Measurements from ENCODE around the gene MGAT4A.

The MGAT4A gene

GRCh38 chr2:98572676-98573075 is 158.3 kb downstream of the MGAT4A start:
- DNase-seq (ENCODE audit: low read depth): no peak

DNA sequence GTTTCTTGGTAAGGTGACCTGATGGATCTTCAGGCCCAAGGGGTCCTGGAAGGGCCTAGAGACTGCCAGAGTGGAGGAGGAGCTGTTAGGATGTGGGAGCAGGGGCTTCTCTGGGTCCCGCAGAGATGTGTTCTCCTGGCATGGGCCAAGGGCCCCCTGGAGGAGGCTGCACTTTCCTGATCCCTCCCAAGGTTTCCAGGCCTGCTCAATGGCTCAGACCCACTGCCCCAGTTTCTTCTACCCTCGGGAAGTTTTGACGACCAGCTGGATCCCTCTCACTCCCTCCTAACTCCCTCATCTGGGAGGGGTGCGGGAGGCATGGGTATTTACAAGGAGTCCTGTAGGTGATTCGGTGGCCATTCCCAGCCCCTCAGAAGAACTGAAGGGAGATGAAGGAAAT is 158.7 kb downstream of the MGAT4A start:
- no peak for DNase-seq (ENCODE audit: low read depth)

DNA sequence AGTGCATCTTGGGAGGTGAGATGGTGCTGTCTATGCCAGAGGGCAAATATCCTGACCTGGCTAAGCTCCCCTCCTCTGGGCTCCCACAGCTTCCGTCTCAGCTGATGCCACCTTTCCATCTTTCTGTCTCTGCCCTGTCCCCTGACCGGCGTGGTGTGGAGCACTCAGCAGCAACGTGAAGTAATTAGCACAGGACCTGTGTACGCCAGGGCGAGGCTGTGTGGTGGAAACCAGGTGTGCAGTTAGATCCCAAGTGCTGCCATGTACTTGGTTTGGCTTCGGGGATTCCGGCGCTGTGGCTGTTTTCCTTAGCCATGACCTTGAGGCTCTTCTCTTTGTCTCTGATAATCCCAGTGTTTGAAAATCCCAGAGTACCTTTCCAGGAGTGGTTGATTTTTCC is 159.1 kb downstream of the MGAT4A start:
- DNase-seq (ENCODE audit: low read depth): no peak

GRCh38 chr2:98571121-98571701 is 159.7 kb downstream of the MGAT4A start:
- no peak for DNase-seq (ENCODE audit: low read depth)

- no peak for DNase-seq (ENCODE audit: low read depth)
Observed at GRCh38 chr2:98570356-98570755, 160.6 kb downstream of the MGAT4A start.

- no peak for DNase-seq (ENCODE audit: low read depth)
Observed at GRCh38 chr2:98569915-98570314, 161.0 kb downstream of the MGAT4A start.

GRCh38 chr2:98569197-98569793 is 161.6 kb downstream of the MGAT4A start:
- DNase-seq (ENCODE audit: low read depth): no peak
